NK-92 treated with Interleukin-12 subunit alpha and Interleukin-12 subunit beta, amount 100 ng/mL, for 24 hours (cell line): ENCODE measurements around the gene DST.
"Not testable (repeated sequence)": the region's sequence is repeated elsewhere in the genome, so short reads cannot be mapped to it uniquely, and the experiment has no call there.

Experiments used
- DNase-seq: peaks from one replicate; lab custom pipeline; 2025; lab: John Stamatoyannopoulos, UW

The DST gene

GRCh38 chr6:56570413-56571359 is 72.0 kb downstream of the DST start:
- no peak for DNase-seq

GRCh38 chr6:56567501-56567900 is 75.2 kb downstream of the DST start:
- no peak for DNase-seq

DNA sequence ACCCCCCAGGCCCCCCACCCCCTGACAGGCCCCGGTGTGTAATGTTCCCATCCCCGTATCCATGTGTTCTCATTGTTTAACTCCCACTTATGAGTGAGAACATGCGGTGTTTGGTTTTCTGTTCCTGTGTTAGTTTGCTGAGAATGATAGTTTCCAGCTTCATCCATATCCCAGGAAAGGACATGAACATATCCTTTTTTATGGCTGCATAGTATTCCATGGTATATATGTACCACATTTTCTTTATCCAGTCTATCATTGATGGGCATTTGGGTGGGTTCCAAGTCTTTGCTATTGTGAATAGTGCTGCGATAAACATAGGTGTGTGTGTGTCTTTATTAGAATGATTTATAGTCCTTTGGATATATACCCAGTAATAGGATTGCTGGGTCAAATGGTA is 80.0 kb downstream of the DST start:
- not testable (repeated sequence) for DNase-seq

- no peak for DNase-seq
These were observed 85.7 kb downstream of the DST start for GRCh38 chr6:56556751-56557540.

- DNase-seq, result no peak
These were observed 87.2 kb downstream of the DST start for GRCh38 chr6:56555438-56555872.

GRCh38 chr6:56552187-56553130 is 90.2 kb downstream of the DST start:
- DNase-seq, result no peak

- DNase-seq, result no peak
These were observed 91.1 kb downstream of the DST start for GRCh38 chr6:56551409-56552120.

DNA sequence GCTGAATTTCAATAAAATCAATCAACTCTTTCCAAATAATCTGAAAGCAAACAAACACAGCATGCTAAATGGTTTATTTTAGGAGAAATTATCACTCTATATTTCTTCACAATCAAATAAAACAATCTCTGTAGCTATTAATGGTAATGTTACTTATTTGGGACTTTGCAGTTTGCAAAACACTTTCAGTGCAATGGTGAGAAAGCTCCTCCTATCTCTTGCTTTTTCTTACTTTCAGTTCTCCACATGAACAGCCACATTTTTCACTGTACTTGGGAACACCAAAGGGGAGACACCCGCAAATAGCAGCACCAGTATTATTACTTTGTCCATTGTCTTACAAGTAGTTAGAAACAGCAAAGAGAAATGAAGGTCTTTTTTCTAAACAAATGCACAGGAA is 92.4 kb downstream of the DST start:
- no peak for DNase-seq

- no peak for DNase-seq
These were observed 93.7 kb downstream of the DST start for GRCh38 chr6:56549014-56549413.

GRCh38 chr6:56547687-56548086 is 95.0 kb downstream of the DST start:
- no peak for DNase-seq

DNA sequence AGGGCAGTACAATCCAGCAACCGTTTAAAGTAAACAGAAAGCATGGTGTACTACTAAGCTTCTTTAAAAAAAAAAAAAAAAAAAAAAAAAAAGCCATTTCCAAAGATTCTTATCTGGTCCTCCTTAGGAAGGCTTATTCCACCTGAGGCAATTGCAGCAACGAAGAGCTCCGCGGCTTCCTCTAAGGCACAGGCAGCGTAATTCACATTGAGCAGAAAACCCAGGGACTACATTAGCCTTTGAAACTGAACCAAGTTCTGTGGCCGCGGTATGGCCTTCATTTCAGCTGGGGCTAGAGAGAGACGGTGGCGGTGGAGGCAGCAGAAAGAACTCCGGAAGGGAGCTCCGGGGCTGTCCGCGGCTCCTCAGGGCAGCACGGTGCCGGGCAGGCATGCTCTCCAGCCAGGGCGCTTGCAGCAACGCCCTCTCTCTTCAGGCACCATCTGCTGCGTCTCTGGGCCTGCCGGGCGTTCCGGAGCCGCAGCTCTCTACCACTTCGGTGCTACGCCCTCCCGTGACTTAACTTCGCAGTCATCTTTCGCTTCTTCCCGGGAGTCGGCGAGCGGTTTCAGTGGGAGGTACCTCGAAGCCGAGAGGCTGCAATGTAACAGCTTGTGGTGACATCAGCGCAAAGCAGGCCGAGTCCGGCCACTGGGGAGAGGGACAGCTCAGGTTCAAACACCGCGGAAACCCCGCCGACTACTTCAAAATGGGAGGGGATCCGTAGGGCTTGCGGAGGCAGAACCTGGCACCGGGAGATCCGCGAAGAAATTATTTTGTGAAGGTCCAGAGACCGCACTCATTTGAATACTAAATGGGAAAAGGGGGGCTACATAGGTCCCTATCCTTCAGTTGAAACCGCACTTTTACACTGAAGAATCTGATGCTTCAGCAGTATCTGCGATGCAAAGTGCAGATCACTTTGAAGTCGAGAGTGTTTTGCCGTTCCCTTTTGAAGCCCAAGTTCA is 100.0 kb downstream of the DST start:
- no peak for DNase-seq

DNA sequence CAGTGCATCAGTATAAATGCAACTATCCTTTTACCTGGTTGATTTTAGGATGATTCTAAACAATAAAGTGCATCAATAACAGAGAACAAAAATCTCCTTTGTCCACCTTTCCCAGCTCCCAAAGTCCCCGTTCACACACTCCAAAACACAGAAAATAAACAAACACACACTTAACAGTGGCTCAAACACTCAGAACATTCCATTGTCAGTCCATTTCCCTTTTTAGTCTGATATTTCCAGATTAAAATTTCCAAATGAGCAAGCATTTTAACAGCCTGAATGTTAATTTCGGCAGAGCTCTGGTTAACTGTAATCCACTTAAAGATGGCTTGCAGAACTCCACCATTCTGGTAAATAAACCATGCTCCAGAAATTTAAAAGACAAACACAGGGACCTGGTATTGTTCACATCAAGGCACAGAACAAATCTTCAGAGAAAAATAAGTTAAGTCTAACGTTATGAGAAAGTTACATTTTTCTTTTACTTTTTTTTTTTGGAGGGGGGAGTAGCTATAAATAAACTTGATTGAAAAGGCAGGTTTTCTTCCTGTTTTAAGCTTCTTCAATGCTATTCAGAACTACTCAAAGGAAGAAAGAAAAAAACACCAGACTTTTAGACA is 100.8 kb downstream of the DST start:
- no peak for DNase-seq

- no peak for DNase-seq
These were observed 101.6 kb downstream of the DST start for GRCh38 chr6:56541030-56541600.

DNA sequence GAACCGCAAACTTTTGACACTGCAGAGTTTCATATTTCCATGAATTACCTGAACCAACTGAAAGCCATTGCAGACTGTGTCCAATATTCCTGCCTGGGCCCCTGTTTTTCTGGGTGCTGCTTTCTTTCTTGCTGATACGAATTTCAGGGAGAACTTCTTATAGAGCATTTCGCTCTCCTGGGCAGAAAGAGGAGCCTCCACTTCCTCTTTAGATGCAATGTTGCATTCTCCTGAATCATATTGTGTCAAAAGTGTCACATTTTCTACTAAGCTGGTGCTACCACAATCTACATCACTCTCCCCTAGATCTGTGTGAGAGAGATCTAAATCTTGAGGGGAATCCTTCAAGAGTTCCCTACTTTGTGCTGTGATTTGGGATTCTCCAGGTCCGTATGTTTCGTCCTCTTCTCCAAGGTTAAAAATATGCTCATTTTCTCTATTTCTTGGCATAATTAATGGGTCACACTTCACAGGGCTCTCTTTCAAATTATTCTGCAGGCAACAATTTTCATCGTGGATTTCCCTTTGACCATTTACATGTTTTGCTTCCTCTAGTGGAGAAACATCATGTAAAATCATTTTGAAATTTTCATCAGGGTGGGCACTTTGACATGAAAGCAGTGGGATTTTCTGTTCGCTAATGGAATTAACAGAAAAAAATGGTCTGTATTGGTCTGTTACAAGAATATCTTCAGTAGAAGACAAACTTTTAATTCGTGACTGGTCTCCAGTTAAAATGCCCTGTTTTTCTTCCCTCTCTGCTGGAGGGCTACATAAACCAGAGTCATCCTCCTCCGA is 102.3 kb downstream of the DST start:
- DNase-seq, result no peak

- no peak for DNase-seq
These were observed 103.1 kb downstream of the DST start for GRCh38 chr6:56539527-56540105.

- no peak for DNase-seq
These were observed 103.8 kb downstream of the DST start for GRCh38 chr6:56538851-56539250.

GRCh38 chr6:56537223-56537770 is 105.4 kb downstream of the DST start:
- no peak for DNase-seq

- no peak for DNase-seq
These were observed 106.2 kb downstream of the DST start for GRCh38 chr6:56536536-56536935.
